Activated B cell treated with CpG ODN at 0.5 μM for 24 hours (primary cell): ENCODE measurements around the gene KREMEN1. TPM values are rescaled to one million over a fixed set of nuclear protein-coding genes. Genes with fewer than 3 reads are reported as not detected.

Experiments used
- ATAC-seq: fragments of 200-7000 bp; cut with Tn5 transposase; one replicate; pipeline ENCODE4 v1.10.0; 2021; ENCODE audit warnings: low read depth, mild to moderate bottlenecking, moderate library complexity
- CTCF ChIA-PET: fragments of 350-600 bp; sonication (Branson Sonifier 250); formaldehyde crosslinking; loops from one replicate; lab custom pipeline; 2021; ENCODE audit warnings: antibody characterized with exemption; lab: Charles Lee
- POLR2A ChIA-PET: fragments of 350-600 bp; sonication (Branson Sonifier 250); formaldehyde crosslinking; loops from one replicate; lab custom pipeline; 2021; ENCODE audit warnings: antibody characterized with exemption; lab: Charles Lee
- DNase-seq: peaks from one replicate; pipeline ENCODE4 v3.0.0; 2022
- H3K27ac Mint-ChIP-seq: one replicate; pipeline ENCODE4 v1.8.0; 2020; ENCODE audit warnings: mixed read lengths
- H3K27me3 Mint-ChIP-seq: one replicate; pipeline ENCODE4 v1.8.0; 2021; ENCODE audit warnings: mixed read lengths
- H3K36me3 Mint-ChIP-seq: one replicate; pipeline ENCODE4 v1.8.0; 2021; ENCODE audit warnings: low read depth, mixed read lengths
- H3K4me1 Mint-ChIP-seq: one replicate; pipeline ENCODE4 v1.8.0; 2021; ENCODE audit warnings: mixed read lengths
- H3K4me3 Mint-ChIP-seq: one replicate; pipeline ENCODE4 v1.8.0; 2020; ENCODE audit warnings: mild to moderate bottlenecking, mixed read lengths
- H3K9me3 Mint-ChIP-seq: one replicate; pipeline ENCODE4 v1.8.0; 2020; ENCODE audit warnings: mixed read lengths
- intact Hi-C: fragments of 100-400 bp; cut with micrococcal nuclease; formaldehyde crosslinking; loops from one replicate; pipeline ENCODE4 v1.15.1; 2024
- total RNA-seq: library from RNA; stranded (reverse); gene quantifications from 2 replicates; pipeline ENCODE4 v1.2.3, GENCODE V29; 2022
- TF ChIP-seq, protein P1 (sequence below): fragments of 200-600 bp; IDR thresholded peaks from one replicate; pipeline ENCODE4 v1.8.0; 2022; ENCODE audit warnings: antibody characterized with exemption, mild to moderate bottlenecking

The KREMEN1 gene, protein sequence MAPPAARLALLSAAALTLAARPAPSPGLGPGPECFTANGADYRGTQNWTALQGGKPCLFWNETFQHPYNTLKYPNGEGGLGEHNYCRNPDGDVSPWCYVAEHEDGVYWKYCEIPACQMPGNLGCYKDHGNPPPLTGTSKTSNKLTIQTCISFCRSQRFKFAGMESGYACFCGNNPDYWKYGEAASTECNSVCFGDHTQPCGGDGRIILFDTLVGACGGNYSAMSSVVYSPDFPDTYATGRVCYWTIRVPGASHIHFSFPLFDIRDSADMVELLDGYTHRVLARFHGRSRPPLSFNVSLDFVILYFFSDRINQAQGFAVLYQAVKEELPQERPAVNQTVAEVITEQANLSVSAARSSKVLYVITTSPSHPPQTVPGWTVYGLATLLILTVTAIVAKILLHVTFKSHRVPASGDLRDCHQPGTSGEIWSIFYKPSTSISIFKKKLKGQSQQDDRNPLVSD
- total RNA-seq, result not detected in 2 replicates

DNA sequence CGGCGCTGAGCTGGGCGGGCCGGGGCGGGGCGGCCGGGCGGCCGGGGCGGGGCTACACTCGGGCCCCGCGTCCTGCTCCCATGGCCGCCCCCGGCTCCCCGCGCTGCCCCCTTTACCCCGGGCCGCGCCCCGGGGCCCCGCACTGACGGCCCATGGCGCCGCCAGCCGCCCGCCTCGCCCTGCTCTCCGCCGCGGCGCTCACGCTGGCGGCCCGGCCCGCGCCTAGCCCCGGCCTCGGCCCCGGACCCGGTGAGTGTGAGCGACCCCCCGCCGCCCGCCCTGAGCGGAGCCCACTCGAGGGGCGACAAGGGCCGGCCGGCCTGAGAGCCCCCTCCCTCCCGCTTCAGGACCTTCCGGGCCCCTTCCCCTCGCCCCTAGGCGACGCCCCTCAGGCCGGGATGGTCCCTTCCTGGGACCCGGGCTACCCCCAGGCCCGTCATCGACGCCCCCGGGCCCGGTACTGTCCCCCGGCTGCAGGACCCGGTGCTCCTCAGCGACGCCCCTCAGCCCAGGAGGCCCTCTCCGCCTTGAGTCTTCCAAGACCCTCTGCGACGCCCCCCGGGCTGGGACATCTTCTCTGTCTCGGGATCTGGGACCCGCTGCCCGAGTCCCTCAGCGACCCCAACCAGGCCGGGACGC is at the start of gene KREMEN1:
Gene KREMEN1 (plus strand): TSS at position 57 of the 639 bp plus-strand sequence. CDS start 96 bp downstream, at position 153.
- ATAC-seq (peak; percentile 1), DNase-seq (no peak)
- no peaks in the 10 kb centered on the region for H3K36me3 Mint-ChIP-seq
- peaks cover 59% of the 10 kb centered on the region for H3K27me3 Mint-ChIP-seq
- no peaks in the 10 kb centered on the region for H3K9me3 Mint-ChIP-seq
- H3K4me1 Mint-ChIP-seq, result peaks cover 25% of the 10 kb centered on the region
- H3K27ac Mint-ChIP-seq, result no peak within 1 kb of the TSS
- CTCF ChIA-PET, result no interaction called here
- H3K4me3 Mint-ChIP-seq, result peak within 1 kb of the TSS; percentile 72
- TF ChIP-seq, protein P1, sequence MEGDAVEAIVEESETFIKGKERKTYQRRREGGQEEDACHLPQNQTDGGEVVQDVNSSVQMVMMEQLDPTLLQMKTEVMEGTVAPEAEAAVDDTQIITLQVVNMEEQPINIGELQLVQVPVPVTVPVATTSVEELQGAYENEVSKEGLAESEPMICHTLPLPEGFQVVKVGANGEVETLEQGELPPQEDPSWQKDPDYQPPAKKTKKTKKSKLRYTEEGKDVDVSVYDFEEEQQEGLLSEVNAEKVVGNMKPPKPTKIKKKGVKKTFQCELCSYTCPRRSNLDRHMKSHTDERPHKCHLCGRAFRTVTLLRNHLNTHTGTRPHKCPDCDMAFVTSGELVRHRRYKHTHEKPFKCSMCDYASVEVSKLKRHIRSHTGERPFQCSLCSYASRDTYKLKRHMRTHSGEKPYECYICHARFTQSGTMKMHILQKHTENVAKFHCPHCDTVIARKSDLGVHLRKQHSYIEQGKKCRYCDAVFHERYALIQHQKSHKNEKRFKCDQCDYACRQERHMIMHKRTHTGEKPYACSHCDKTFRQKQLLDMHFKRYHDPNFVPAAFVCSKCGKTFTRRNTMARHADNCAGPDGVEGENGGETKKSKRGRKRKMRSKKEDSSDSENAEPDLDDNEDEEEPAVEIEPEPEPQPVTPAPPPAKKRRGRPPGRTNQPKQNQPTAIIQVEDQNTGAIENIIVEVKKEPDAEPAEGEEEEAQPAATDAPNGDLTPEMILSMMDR, result no peak
- intact Hi-C loops, result loop anchor here (1.0 to 10.0 kb wide), 6 partner anchors 94 to 331 kb away; partner anchors contain the start of genes CHEK2, EMID1, EWSR1 and HSCB
- POLR2A ChIA-PET, result no interaction called here

DNA sequence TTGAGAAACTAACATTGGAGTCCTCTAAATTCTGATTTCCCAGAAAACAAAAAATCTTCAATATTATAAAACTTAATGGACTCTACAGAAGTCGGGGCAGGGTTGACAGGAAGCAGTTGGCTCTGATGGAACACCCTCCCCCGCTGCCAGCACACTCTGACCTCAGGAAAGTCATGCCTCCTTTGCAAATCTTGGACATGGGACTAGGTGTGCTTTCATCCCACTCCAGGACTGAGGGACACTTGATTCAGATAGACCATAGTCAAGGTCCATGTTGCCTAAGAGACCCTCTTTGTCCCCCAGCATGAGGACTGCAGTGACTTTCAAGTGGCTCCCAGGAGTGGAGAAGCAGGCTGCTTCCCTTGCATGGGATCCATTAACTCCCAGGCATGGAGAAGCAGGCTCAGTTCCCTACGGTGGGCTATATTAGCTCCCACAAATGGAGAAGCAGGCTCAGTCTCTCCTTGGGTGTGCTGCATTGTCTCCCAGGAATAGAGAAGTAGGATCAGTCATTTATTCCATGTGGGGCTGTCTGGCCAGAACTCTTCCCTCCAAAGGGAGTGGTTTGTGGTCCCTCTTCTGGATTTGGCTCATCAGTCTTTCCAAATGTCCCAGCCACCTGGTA is 49.6 kb upstream of the KREMEN1 start:
- Mint-ChIP-seq H3K9me3 (peaks cover 4% of the 10 kb centered on the region), H3K36me3 (no peaks in the 10 kb centered on the region), H3K27ac (no peak overlapping the region), H3K27me3 (peaks cover 19% of the 10 kb centered on the region), H3K4me1 (no peaks in the 10 kb centered on the region), H3K4me3 (no peak overlapping the region)
- CTCF ChIA-PET, result no interaction called here
- TF ChIP-seq, protein P1, result no peak
- ATAC-seq (no peak), DNase-seq (no peak)
- intact Hi-C loops, result no loop called here
- POLR2A ChIA-PET, result no interaction called here

DNA sequence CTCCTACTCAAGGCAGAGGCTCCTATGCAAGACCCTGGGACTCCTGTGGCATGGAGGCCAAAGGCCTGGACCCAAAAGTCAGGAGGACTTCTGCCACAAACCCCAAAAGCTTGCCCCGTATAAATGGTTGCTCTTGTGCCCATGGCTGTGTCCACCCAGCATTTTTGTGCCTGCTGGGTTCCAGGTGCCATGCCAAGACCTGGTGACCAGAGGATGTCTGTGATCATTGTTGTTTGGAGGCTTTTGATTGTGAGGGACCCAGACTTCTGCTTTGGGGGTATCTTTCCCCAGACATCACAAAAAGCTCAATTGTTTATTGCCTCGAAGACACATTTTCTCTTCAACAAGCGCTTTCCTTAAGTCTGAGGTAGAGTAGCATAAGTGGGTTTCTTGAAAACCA is 46.3 kb upstream of the KREMEN1 start:
- H3K27ac Mint-ChIP-seq, result no peak overlapping the region
- intact Hi-C loops, result no loop called here
- ChIA-PET CTCF (no interaction called here), POLR2A (no interaction called here)
- peaks cover 43% of the 10 kb centered on the region for H3K27me3 Mint-ChIP-seq
- peaks cover 6% of the 10 kb centered on the region for H3K4me1 Mint-ChIP-seq
- no peaks in the 10 kb centered on the region for H3K9me3 Mint-ChIP-seq
- no peaks in the 10 kb centered on the region for H3K36me3 Mint-ChIP-seq
- DNase-seq, result no peak
- H3K4me3 Mint-ChIP-seq, result no peak overlapping the region
- ATAC-seq, result no peak
- TF ChIP-seq, protein P1, result no peak

DNA sequence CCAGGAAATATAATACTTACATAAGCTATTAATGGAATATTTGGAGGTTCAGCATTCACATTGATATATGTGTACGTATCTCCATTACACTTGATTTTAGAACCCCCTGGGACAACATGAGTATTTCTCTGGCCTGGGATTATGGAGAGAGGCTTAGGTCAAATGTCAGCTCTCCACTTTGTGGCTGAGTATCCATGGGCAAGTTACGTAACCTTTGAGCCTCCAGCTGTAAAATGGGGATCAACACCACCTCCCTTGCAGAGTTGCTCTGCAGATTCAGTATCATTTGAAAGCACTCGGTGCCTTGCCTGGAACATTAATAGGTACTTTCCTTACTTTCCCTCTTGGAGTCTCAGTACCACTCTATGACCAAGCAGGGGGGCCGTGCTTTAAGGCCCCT is 44.4 kb upstream of the KREMEN1 start:
- ATAC-seq (no peak), DNase-seq (no peak)
- intact Hi-C loops, result no loop called here
- Mint-ChIP-seq H3K4me3 (no peak overlapping the region), H3K27me3 (peaks cover 47% of the 10 kb centered on the region), H3K27ac (no peak overlapping the region), H3K4me1 (peaks cover 6% of the 10 kb centered on the region), H3K9me3 (no peaks in the 10 kb centered on the region), H3K36me3 (no peaks in the 10 kb centered on the region)
- ChIA-PET POLR2A (no interaction called here), CTCF (no interaction called here)
- TF ChIP-seq, protein P1, result no peak
